ENCODE measurements around the gene PID1.

DNA sequence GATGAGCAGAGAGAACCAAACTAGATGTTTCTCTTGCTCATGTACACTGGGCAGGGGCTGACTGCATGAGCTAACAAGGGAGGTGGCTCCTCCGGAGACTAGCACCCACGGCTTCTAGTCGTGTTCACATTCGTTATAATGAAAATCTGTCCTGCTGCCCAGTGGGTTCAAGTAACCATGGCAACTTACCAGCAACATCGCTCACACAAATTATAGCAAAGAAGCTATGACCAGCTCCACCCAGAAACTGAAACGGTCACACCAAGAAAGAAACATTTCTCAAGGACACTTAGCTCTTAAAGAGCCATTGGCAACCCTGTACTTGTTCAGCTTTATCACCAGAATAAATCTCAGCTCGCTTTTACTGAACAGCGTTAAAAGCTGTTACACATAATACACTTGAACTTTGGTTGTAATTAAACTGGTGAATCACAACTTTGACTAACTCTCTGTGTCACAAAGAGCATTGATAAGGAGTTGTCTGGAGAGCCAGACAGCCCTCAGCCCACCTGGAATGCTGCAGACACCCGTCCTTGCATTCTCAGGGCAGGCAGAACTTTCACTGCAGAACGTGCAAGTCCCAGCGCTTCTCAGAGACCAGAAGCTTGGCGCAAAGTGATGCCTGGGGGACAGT is 141.2 kb downstream of the PID1 start:
- TF ChIP-seq POLR2A (IDR thresholded peaks at IDR 0.05; ENCODE audit: low read length) (no peak), GATA1 (IDR thresholded peaks at IDR 0.05; ENCODE audit: low read depth, low read length) (no peak)
